H1 (cell line): ENCODE measurements around the gene TBC1D32.

ENCODE experiments used
- CREB1 ChIP-seq: IDR thresholded peaks from 2 replicates; pipeline ENCODE4 v1.6.1; 2012; ENCODE audit warnings: inconsistent platforms
- CTCF ChIP-seq, 3 experiments: IDR thresholded peaks; 1 replicate in 2 of 3; 2 replicates in 1 of 3; pipeline versions ENCODE4 v1.5.1 to v1.6.1; 2011; ENCODE audit warnings: low read length in 3 of 3, mild to moderate bottlenecking in 3 of 3, inconsistent platforms in 2 of 3, low read depth in 1 of 3, moderate library complexity in 1 of 3; ENCODE audit not compliant: insufficient read depth in 1 of 3; ENCODE audit errors: control extremely low read depth in 1 of 3
- EP300 ChIP-seq, 2 experiments: IDR thresholded peaks; 1 replicate in 1 of 2; 2 replicates in 1 of 2; pipeline ENCODE4 v1.6.1; 2011 to 2012; ENCODE audit warnings: low read depth in 2 of 2, low read length in 2 of 2, mild to moderate bottlenecking in 2 of 2, borderline replicate concordance in 1 of 2, inconsistent platforms in 1 of 2, moderate library complexity in 1 of 2
- EZH2 ChIP-seq: fragments of 200-600 bp; sonication (generic); IDR thresholded peaks from 2 replicates; pipeline ENCODE4 v1.7.1; 2012; ENCODE audit warnings: low read depth, mild to moderate bottlenecking, moderate library complexity, low read length, inconsistent platforms; ENCODE audit not compliant: severe bottlenecking
- POLR2AphosphoS5 ChIP-seq: IDR thresholded peaks from 2 replicates; pipeline ENCODE4 v1.6.1; 2011; ENCODE audit warnings: low read depth, low read length
- RAD21 ChIP-seq, 2 experiments: IDR thresholded peaks in 1 of 2; conservative IDR thresholded peaks in 1 of 2; 2 replicates each; pipeline ENCODE4 v1.6.1; 2011; ENCODE audit warnings: low read depth in 2 of 2, low read length in 2 of 2, improper control_type of control experiment in 1 of 2, inconsistent platforms in 1 of 2, mild to moderate bottlenecking in 1 of 2, moderate library complexity in 1 of 2

- TF ChIP-seq CREB1: no peak
- TF ChIP-seq EP300 (IDR thresholded peaks at IDR 0.05; ENCODE audit: borderline replicate concordance in 1 of 2, low read depth in 2 of 2, low read length in 2 of 2): no peak
- TF ChIP-seq CTCF (IDR thresholded peaks at IDR 0.05; ENCODE audit: control extremely low read depth in 1 of 3, insufficient read depth in 1 of 3, low read depth in 1 of 3, low read length in 3 of 3): no peak
- TF ChIP-seq POLR2AphosphoS5: no peak
- no peak for TF ChIP-seq EZH2
- no peak for TF ChIP-seq RAD21 (IDR thresholded peaks at IDR 0.05 in 1 of 2, conservative IDR thresholded peaks at IDR 0.05 in 1 of 2; ENCODE audit: low read depth in 2 of 2, low read length in 2 of 2)
These were observed 150.5 kb downstream of the TBC1D32 start for GRCh38 chr6:121183742-121184141.
